GM21515 (cell line): Measurements from ENCODE around the gene KRT74.

Experiments
- ATAC-seq: cut with Tn5 transposase; IDR thresholded peaks from one replicate; pipeline ENCODE4 v1.9.1; 2021; ENCODE audit not compliant: unreplicated experiment

Gene KRT74

DNA sequence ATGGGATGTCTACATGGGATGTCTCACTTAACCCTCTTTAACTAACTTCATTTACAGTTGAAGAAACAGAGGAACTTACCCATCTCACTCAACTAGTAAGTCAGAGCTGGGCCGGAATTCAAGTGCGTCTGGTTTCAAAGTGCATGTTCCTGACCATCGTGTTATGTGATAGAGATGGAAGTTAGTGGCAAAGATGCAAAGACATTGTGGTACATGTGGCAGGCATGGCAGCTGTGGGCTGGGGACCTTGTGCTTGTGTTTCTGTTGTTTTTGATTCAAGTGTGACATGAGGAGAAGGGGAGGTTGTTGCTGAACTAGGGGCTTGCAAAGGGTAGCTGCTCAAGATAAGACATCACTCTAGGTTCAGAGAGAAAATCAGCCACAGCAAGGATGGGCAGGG, 2.3 kb upstream of the KRT74 start:
- no peak for ATAC-seq

DNA sequence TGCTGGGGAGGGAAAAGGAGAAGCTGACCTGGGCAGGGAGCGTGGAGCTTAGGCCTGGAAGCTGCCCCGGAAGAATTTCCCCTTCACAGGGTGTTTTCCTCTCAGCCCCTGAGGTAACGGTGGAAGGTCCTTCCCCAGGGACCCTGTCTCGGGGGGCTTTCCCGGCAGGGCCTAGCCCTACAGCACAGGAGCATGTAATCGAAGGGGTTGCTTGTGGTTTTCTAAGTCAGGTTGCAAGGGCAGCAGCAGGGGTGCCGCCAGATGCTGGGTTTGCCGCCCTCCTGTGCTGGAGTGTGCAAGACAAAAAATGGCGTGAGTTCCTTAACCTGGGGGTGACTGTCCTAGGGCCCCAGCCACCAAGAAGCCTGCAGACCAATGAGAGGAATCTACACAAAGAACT, 1.6 kb upstream of the KRT74 start:
- ATAC-seq: no peak

DNA sequence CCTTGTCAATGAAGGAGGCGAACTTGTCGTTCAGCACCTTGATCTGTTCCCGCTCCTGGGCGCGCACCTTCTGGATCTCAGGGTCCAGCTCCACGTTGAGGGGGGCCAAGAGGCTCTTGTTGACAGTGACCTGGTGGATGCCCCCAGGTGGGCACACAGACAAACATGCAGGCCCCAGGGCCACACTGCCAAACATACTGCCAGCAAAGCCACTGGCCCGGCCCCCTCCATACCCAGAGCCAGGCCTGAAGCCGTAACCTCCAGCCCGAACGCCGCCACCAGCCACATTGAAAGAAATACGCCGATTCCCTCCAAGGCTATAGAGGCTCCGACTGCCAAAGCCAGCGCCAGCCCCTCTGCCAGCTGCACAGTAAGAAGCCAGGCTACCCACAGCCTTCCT, 337 bp downstream of the KRT74 start:
- ATAC-seq: no peak

DNA sequence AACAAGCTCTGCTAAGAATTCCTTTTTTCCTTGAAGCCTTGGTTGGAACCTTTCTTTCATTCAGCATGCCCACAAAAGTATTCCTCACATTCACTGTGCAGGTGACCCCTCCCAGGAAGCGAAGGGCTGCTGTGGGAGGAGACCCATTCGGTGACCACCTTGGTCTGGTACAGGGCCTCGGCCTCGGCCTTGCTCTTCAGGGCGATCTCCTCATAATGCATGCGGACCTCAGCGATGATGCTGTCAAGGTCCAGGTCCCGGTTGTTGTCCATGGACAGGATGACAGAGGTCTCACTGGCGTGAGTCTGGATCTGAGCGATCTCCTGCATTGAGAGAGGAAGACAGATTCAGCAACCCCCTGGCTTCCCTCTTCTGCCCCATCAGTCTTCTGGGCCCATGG, 3.1 kb downstream of the KRT74 start:
- no peak for ATAC-seq

DNA sequence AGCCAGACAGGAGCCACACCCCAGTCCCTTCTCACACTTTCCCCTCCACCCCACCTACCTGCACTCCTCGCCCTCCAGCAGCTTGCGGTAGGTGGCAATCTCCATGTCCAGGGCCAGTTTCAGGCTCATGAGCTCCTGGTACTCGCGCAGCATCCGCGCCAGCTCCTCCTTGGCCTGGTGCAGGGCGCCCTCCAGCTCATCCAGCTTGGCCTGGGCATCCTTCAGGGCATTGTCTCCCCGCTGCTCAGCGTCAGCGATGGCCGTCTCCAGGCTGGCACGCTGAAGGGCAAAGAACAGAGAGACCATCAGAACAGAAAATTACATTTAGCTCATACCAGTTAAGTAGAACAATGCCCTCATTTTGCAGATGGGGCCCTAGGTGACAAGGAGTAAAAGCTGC, 5.5 kb downstream of the KRT74 start:
- ATAC-seq: no peak

DNA sequence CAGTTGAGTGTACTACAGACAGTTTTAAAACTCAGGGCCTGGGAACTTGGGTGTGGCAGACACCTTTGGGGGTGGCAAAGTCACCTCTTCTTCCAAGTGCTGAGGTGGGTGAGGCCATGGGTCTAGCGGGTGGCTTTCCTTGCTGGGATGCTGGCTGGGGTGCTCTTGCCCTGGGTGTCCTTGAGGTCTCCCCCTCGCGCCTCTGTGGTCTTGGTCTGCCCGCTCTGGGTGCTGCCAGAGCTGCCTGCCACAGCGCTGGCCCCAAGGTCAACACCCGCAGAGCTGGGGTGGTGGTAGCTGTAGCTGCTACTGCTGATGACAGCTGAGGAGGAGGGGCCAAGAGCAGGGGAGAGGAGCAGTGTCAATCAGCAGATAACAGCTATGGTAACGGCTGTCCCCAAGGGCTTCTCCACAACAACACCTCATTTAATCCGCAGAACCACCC, 6.8 kb downstream of the KRT74 start:
- no peak for ATAC-seq

DNA sequence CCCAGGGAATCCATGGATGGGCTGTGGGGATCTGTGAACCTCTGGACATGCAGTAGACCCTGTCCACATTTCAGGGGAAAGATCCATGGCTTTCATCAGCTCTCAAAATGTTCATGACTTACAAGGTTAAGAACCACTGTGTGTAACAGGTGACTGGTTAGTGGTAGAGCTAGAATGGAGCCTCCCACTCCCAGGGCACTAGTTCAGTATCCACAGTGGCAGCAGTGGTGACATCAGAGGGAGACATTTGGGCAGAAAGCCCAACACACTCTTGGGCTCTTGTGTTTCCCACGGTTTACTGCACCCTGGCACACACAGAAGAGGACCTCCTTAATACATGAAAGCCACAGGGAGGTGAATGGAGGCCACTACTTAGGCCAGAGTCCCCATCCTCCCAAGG, 9.1 kb downstream of the KRT74 start:
- ATAC-seq: no peak

DNA sequence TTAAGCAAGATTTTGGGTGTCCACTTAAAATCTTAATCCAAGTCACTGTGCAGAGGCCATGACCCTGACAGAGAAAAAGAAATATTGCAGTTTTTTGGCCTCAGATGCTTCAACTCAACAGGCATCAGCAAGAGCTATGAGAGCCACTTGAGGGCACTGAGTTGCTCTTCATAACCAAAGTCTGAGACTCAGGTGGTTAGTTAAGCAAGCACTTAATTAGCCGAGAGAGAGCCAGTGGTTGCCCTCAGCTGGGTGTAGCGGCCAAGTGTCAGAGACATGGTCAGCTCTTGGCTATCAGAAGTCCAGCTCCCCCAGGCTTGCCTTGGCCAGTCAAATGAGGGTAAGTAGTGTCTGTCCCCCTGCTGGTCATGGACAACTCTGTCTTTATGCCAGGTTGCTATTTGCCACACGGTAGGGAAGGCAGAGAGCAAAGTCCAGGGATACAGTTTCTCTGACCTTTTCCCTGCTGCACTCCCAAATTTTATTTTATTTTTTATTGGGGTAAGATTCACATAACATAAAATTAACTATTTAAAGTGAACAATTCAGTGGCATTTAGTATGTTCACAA, 11.7 kb downstream of the KRT74 start:
- no peak for ATAC-seq

DNA sequence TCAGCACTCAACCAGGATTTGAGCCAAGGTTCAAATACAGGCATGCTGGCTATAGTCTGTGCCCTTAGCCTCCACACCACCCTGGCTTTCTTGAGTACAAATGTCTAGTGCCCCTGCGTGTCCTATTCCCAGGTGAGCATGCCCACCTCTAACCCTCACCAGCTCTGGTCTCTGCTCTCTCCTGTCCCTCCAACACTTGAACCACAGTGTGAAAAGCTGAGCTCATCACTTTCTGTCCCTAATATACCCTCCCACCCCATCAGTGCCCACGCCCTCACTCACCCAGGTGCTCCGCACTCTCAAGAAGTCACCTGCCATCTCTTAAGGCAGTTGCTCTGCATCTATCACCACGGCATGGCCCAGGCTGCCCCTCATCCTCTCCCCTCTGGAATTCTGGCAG, 13.7 kb downstream of the KRT74 start:
- ATAC-seq: no peak

DNA sequence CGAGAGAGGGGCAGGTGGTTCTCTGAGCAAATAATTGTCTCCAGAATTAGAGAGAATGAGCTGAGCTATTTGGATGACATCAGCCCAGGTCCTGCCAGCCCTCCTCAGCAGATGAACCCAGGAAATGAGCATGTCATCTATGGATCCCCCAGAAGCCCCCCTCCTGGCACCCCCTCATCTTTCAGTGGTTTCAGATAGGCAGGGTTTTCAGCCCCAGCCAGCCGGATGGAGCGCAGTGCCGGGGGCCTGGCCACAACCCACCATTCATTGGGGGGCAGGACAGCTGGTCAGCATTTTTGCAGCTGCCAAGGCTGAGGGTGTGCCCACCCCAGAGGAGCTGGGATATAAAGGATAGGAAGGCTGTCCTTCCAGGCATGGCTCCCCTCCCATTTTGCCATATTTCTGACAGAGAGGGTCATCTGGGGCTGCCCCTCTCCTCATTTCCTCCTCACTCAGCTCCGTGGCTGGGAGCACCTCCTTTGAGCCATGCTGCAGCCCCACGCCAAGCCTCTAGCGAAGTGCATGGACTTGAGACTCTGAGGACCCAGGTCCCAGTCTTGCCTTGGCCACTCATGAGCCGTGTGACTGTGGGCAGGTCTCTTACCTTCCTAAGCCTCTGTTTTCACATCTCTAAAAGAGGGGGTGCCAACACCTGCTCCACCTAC, 14.7 kb downstream of the KRT74 start:
- ATAC-seq: no peak

DNA sequence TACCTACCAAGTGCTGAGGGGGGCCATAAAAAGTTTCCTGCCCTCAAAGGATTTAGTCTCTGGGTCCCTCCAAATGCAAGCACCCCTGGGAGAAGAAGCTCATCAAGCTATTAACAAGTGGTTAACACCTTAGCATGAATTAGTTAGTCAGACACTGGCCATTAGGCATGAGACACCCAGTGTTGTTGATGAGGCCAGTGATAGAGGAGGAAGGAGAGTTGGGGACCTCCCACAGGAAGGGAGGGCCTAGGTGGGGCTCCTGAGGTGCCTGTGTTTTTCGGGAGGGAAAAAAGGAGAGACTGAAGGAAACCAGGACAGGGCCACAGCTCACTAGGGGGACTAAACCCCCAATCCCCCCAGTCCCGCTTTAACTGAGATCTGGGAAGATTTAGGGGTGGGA, 16.2 kb downstream of the KRT74 start:
- ATAC-seq: no peak

DNA sequence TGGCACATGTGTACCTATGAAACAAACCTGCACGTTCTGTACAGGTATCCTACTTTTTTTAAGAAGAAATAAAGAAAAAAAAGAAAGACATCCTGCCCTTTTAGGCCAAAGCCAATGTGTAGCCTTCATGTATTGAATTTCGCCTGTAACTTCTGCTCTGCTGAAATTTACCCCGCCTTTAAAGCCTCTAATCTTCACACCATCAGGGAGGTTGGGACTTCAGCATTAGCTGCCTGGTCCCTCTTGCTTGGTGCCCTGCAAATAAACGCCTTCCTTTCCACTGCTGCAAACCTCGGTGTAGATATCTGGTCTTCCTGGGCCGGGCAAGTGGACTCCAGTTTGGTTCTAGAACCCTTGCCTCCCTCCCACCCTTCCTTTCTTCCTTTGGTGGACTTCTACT, 18.1 kb downstream of the KRT74 start:
- no peak for ATAC-seq

DNA sequence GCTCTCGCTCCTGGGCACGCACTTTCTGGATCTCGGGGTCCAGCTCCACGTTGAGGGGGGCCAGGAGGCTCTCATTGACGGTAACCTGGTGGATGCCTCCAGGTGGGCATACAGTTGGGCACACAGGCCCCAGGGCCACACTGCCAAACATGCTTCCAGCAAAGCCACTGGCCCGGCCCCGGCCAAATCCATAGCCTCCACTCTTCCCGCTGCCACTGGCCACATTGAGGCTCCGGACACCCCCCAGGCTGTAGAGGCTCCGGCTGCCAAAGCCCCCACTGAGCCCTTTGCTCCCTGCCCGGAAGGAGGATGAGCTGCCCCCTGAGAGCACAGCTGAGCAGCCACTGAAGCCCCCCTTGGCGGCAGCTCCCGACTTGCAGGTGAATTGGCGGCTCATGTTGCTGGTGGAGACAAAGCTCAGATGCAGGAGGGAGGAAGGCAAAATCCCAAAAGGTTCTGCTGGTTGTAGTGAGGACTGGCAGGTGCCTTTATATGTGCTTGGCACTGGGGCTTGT, 20.9 kb downstream of the KRT74 start, which contains the start of gene KRT71:
Gene KRT71 (minus strand): TSS at position 465 of the 515 bp plus-strand sequence. CDS start 68 bp downstream, at position 397.
- ATAC-seq: no peak

DNA sequence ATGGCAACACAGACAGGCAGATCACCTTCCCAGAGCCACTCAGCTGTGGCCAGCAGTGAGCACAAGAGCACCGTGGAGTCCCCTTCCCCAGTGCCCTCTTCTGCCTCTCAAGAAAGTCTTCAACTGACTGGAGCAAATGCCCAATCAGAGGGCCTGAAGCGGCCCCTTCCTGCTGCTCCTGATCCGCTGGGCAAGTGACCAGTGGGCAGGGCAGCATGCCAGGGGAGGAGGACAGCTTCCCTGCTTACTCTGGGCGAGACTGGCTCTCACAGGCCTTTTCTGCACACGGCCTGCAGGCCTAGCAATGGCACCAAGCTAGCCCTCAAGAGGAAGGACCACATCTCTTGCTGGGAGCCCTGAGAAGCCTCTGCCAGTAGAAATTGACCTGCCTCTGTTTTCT, 21.6 kb downstream of the KRT74 start:
- ATAC-seq: no peak

DNA sequence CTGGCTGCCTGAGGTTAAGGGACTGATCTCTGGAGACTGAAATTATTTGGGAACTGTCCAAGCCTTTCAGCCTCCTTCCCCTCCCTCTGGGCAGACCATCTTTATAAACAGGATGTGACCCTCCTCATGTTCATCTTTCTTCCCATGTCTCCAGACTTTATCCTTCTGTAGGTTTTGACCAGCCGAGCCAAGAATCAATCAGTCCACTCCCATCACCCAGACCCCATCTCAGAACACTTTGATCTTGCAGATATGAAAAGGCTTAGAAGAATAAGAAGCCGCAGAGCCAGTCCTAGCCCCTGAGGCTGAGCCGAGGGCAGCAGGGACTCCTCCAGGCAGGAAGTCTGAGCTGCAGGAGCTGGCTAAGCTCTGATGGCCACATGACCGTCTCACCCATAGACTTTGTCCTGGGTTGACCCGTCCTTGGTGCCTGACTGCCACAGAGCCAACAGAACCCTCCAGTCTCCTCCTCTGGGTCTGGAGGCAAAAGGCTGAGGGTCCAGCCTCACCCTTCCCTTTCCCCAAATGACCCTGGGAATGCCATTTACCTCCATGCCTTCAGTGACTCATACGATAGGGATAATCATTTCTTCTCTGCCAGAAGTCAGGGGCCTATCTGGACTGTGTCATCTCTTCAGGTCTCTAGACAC, 22.3 kb downstream of the KRT74 start:
- ATAC-seq: no peak

DNA sequence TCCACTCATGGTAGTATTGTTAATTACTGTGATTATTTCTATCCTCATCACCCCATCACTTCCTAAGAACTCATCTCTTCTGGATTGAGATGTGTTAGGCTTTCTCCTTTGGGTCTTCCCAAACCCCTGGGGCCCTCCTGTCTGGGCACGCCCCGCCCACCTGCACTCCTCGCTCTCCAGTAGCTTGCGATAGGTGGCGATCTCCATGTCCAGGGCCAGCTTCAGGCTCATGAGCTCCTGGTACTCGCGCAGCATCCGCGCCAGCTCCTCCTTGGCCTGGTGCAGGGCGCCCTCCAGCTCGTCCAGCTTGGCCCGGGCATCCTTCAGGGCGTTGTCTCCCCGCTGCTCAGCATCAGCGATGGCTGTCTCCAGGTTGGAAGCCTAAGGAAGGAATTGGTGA, 27.5 kb downstream of the KRT74 start:
- ATAC-seq: no peak

DNA sequence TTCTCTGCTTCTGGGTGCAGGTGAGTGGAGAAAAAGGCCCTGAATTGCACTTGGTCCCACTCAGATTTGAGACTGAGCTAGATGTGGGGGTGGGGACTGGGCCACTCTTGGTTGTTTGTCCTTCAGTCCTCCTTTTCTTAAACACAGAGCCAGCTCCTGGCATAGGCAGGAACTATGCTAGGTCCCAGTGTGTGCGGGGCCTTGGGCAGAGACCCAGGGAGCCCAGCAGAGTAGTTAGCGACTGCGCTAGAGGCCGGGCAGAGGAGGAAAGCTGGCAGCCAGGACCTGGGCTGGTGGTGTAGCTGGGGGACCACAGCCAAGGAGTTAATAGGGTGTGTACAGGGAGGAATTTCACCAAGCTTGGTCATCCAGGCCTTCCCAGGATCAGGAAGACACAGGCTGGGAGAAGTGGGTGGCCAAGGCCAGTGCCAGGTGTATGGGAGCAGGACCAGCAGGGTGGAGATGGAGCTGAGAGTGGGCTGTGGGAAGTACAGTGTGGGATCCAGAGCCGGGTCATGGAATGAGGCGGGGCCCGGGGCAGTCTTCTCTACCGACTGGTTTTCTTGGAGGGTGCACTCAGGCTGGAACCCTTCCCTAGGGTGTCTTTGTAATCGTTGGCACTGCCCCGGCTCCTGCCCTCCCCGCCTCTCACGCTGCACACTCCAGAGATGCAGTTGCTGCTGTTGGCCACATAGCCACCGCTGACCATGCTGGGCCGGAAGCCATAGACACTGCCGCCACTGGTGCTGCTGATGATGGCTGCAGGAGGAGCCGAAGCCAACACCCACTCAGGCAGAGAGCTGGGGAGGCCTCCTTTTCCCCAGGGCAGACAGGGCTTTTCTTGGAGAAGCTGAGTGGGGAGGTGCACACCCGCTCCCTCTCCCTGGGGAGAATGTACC, 29.4 kb downstream of the KRT74 start:
- ATAC-seq: no peak

DNA sequence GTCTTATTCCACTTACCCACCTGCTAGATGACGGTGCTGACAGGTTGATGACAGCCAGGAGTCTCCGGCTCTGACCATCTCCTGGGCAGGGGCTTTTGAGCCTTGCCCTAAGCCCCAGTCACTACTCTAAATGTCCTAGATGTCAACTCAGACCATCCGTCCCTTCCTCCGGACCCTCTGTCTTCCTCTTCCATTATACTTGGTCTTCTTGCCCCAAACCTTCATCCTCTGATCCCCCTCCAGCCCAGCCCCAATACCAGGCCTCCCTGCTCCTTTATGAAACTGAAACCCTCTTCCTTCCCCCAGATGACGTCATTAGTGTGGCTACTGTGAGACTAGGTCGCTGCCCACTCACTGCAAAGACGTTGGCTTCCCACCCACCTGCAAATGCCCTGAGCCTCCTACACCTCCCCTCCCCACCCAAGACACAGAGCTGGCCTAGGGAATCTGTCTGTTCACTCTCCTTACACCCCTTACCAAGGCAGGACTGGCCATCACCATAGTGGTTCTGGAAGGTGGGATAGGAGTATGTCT, 30.8 kb downstream of the KRT74 start:
- ATAC-seq: no peak

DNA sequence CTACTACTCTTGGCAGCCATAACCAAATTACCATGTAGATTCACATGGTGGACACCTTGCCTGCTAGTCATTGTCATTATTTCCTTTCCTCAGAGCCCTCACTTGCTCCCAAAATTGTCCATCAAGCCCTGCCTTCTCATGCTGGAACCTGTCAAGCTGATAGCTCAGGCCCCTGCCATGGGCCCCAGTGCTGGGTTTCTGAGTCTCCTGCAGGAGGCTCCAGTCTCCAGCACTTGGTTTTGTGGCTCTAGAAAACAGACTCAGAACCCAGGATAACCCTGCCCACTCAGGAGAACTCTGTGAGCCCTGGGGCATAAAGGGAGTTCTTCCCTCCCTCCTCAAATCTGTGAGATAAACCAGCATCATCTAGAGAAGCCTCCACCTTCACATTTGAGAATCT, 31.5 kb downstream of the KRT74 start:
- no peak for ATAC-seq

DNA sequence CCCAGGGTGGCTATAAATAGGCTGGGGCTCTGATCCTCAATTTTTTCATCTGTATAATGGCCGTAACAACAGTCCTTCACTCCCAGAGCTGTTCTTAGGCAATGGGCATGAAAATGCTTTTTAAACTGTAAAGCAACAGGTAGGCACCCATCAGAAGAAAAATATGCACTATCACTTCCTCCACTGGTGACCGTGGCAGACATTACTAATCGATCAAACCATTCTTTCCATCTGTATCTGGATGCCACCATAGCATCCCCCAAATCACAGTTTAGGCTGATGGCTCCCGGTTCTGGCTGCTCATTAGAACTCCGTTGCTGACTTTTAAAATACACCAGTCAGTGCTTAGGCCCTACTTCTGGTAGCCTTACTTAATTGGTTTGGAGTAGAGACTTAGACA, 31.9 kb downstream of the KRT74 start:
- ATAC-seq: no peak

DNA sequence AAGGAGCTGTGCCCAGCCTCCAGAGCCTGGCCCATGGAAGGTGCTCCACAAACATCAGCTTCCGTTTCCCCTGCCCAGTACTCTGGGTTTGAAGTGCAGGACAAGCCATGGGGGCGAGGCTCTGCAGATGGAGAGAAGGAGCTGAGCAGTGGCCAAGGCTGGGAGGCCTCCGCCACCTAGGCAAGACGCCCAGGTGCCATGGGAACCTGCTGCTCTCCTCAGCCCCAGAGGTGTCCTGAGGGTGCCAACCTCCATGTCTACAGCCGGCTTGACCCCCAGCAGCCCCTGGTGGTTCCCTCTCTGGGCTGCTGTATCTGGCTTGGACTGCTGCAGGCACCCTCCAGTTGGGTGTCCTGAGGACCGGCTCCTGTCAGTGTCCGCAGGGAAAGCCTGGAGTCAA, 33.1 kb downstream of the KRT74 start:
- ATAC-seq: no peak
